AML-193 (cell line): ENCODE results near the gene ZNF214.
"Not testable (repeated sequence)": the region's sequence is repeated elsewhere in the genome, so short reads cannot be mapped to it uniquely, and the experiment has no call there.

Experiments
- DNase-seq, 2 experiments: peaks; one replicate each; lab custom pipeline; 2025; lab: John Stamatoyannopoulos, UW

ZNF214 gene

GRCh38 chr11:6988506-6988905 lies 31.6 kb downstream of the ZNF214 start:
- DNase-seq = no peak

GRCh38 chr11:6986487-6986886 lies 33.7 kb downstream of the ZNF214 start:
- no peak for DNase-seq

- DNase-seq = no peak
Observed at GRCh38 chr11:6979365-6979764, 40.8 kb downstream of the ZNF214 start.

- DNase-seq = not testable (repeated sequence)
Observed at GRCh38 chr11:6969854-6970253, 50.3 kb downstream of the ZNF214 start.

GRCh38 chr11:6968816-6969215 lies 51.3 kb downstream of the ZNF214 start:
- no peak for DNase-seq

- DNase-seq = no peak
Observed at GRCh38 chr11:6962673-6963072, 57.5 kb downstream of the ZNF214 start.

GRCh38 chr11:6962141-6962540 lies 58.0 kb downstream of the ZNF214 start:
- no peak for DNase-seq

- DNase-seq = not testable (repeated sequence)
Observed at GRCh38 chr11:6954248-6954647, 65.9 kb downstream of the ZNF214 start.
